A204.1 (cell line): ENCODE data around the gene TEX9.
"Not testable (repeated sequence)": the region's sequence is repeated elsewhere in the genome, so short reads cannot be mapped to it uniquely, and the experiment has no call there.

Experiments
- FAIRE-seq: peaks from 2 replicates; lab custom pipeline; 2012; peaks lifted over from hg19 to GRCh38; lab: Jason Lieb, UNC

The TEX9 gene

GRCh38 chr15:56366211-56366610 is 985 bp downstream of the TEX9 start:
- FAIRE-seq, result no peak

- no peak for FAIRE-seq
Measured at GRCh38 chr15:56367156-56367555, 1.9 kb downstream of the TEX9 start.

DNA sequence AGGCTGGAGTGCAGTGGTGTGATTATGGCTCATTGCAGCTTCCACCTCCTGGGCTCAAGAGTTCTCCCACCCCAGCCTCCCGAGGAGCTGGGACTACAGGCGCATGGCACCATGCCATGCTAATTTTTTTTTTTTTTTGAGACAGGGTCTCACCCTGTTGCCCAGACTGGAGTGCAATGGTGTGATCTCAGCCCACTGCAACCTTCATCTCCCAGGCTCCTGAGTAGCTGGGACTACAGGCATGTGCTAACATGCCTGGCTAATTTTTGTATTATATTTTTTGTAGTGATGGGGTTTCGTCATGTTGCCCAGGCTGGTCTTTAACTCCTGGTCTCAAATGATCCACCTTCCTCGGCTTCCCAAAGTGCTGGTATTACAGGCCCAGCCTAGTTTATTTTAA is 4.0 kb downstream of the TEX9 start:
- no peak for FAIRE-seq

GRCh38 chr15:56371495-56372147 is 6.4 kb downstream of the TEX9 start:
- no peak for FAIRE-seq

DNA sequence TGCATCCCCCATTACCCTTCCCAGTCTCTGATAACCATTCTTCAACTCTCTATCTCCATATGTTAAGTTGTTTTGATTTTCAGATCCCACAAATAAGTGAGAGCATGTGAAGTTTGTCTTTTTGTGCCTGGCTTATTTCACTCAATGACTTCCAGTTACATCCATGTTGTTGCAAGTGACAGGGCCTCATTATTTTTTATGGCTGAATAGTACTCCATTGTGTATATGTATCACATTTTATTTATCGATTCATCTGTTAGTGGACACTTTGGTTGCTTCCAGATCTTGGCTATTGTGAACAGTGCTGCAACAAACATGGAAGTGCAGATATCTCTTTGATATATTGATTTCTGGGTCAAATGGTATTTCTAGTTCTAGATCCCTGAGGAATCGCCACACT is 9.5 kb downstream of the TEX9 start:
- FAIRE-seq, result not testable (repeated sequence)

GRCh38 chr15:56377822-56378221 is 12.6 kb downstream of the TEX9 start:
- not testable (repeated sequence) for FAIRE-seq

- FAIRE-seq, result no peak
Measured at GRCh38 chr15:56383010-56383409, 17.8 kb downstream of the TEX9 start.

DNA sequence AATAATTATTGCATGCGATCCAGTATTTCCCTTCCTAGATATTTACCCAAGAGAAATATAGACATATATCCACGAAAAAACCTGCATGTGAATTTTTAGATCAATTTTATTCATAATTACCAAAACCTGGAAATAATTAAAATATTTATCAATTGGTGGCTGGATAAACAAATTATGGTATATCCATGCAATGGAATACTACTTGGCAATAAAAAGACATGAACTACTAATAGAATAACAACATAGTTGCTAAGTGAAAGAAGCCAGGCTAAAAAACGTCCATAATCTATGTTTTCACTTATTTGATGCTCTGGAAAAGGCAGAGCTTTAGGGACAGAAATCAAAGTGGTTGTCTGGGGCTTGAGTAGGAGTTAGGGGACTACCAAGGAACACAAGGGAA is 20.7 kb downstream of the TEX9 start:
- FAIRE-seq, result no peak

GRCh38 chr15:56390739-56391267 is 25.6 kb downstream of the TEX9 start:
- peak; percentile 52 for FAIRE-seq

GRCh38 chr15:56393277-56393676 is 28.1 kb downstream of the TEX9 start:
- FAIRE-seq, result no peak

DNA sequence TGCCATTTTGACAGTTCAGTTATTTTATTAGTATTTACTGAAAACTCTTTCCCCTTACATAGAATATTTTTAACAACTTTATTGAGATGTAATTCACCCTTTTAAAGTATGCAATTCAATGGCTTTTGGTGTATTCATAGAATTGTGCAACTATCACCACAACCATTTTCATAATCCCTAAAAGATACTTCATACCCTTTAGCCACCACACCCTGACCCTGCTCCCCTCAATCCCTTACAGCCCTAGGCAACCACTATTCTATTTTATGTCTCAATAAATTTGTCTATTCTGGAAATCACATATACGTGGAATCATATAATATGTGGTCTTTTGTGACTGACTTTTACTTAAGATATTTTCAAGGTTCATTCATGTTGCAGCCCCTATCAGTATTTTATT is 29.7 kb downstream of the TEX9 start:
- no peak for FAIRE-seq

DNA sequence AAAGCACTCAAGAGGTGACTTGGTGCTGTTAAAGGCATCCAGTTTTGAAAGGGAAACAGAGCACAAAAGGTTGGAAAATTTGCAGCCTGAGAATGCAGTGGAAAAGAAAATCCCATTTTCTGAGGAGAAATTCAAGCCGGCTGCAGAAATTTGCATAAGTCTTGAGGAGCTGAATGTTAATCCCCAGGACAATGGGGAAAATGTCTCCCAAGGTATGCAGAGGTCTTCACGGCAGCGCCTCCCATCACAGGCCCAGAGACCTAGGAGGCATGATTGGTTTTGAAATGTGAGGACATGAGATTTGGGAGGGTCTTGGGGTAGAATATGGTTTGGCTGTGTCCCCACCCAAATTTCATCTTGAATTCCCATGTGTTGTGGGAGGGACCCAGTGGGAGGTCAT is 32.1 kb downstream of the TEX9 start:
- FAIRE-seq, result not testable (repeated sequence)

GRCh38 chr15:56399209-56399608 is 34.0 kb downstream of the TEX9 start:
- not testable (repeated sequence) for FAIRE-seq

DNA sequence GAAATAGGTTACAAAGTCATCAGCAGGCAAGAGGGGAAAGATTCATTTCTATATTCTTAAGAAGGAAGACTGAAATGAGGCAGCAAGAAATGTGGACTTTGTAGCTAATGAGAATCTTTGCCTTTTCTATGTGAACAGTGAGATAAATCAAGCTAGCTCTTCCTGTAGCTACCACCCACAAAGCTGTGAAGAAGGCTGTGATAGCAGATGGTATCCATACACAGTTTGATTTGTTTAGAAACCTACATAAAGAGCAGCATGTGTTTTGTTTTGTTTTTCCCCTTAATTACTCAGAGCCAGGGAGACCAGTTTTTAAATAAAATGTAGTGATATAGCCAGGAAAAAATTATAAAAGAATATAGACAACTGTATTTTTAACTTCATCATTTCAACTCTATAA is 45.5 kb downstream of the TEX9 start:
- no peak for FAIRE-seq

DNA sequence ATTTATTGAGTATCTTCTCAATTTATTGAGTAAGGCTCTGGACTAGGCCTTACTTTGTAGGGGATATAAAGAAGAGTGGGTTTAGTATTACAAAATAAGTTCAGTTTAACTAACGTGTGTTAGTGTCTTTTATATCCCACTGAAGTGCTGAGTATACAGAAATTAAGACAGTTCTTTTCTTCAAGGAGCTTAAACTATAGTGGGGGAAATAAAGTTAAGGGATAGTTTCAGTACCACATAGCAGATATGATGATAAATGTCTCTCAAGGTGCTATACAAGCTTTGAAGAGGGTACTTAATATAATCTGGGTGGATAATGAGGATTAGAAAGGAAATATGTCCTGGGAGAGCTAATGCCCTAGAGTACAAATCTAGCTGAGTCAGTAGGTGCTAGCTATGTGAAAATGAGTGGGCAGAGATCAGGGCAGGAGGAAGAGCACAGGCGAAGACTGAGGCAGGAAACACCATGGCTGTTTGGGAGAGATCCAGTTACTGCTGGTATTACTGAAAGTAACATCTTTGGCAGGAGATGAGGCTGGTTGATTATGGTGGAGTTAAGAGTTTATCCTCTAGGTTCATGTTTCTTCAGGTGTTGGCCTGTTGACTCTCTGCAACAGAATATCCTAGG is 46.0 kb downstream of the TEX9 start:
- no peak for FAIRE-seq

- peak; percentile 100 for FAIRE-seq
Measured at GRCh38 chr15:56413114-56413733, 48.0 kb downstream of the TEX9 start.

DNA sequence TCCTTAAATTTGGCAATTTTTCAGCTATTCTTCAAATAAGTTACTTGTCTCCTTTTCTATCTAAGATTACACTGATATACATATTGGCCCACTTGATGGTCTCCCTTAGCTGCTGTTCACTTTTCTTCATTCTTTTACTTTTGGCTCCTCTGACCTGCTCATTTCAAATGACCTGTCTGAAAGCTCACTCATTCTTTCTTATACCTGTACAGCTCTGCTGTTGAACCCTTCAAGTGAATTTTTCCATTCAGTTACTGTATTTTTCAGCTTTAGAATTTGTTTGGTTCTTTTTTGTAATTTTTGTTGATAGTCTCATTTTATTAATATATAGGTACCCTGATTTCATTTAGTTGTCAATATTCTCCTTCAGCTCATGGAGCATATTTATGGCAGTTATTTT is 60.0 kb downstream of the TEX9 start:
- FAIRE-seq, result no peak

DNA sequence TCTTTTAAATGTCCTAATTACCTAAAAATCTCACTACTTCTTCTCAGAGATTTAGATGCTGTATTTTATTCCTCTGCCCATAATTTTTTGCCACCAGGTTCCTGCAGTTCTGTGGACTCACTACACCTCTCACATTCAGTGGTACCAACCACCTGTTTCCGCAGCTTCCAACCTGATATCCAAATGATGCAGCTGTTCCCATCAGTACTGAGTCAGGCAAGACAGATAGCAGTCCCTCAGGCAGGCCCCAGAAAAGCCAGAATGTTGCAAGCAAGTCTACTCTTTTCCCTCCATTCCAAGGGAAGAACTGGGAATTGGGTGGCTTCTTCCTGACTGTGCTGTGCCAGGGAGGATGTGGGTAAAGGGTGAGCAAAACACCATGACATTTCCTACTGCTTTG is 60.8 kb downstream of the TEX9 start:
- FAIRE-seq, result no peak

- peak; percentile 97 for FAIRE-seq
Measured at GRCh38 chr15:56428821-56429458, 63.7 kb downstream of the TEX9 start.

DNA sequence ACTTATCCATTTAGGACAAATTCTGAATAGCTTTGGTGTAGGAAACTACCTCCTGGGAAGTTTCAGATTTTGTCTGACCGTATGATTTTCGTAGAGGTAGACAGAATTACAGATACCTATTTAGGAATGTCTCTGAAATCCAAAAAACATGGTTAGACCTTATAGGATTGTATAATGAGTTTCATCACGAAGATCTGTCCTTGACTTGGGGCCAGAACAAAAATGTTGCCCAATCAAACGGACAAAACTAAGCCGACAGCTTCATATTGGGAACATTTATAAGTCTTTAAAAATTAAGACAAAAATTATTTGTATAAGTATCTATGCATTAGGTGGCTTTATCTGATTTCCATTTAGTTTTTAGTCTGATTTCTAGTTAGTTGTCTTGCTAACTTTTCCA is 67.1 kb downstream of the TEX9 start:
- FAIRE-seq, result no peak

DNA sequence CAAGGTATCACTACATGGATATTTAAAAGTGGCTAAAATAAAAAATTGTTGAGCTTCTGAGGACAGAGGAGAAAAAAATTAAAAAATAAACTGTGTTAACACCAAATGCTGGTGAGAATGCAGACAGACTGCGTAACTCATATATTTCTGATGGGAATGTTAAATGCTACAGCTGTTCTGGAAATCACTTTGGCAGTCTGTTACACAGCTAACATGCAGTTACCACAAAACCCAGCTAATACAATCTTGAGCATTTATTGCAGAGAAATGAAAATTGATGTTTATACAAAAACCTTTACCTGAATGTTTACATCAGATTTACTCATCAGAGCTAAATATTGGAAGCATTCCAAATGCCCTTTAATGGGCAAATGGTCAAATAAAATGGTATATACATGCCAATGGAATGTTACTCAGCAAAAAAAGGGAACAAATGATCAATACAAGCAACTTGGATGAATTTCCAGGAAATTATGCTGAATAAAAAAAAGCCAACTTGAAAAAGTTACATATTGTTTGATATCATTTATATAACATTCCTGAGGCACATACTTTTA is 75.1 kb downstream of the TEX9 start:
- no peak for FAIRE-seq

- no peak for FAIRE-seq
Measured at GRCh38 chr15:56442354-56442753, 77.1 kb downstream of the TEX9 start.

DNA sequence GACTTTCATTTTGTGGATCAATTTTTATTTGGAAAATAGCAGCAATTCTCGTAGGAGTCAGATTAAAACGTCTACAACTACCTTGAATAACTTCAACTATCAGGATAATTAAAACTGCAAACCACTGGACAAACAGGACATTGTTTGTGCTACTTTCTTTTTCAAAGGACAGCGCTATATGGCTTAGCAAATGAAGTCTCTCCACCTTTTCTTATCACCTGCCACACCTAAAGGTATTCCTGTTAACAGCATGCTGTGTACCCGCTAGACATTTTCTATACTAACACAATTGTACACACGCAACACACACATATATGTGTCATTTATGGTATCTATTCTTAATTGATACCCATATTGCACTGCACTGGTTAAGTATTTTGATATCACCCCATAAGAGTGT is 80.5 kb downstream of the TEX9 start:
- no peak for FAIRE-seq
